Heart right ventricle (tissue), 16 donors: ENCODE data around the gene MFSD6. TPM values are rescaled to one million over a fixed set of nuclear protein-coding genes. Genes with fewer than 3 reads are reported as not detected.

Experiments
- ATAC-seq, 8 donors: fragments of 200-7000 bp; cut with Tn5 transposase; one replicate each; pipeline ENCODE4 v1.9.1; 2020; ENCODE audit warnings: mild to moderate bottlenecking in 8 of 8, moderate library complexity in 8 of 8, moderate number of reproducible peaks in 1 of 8
- DNase-seq, 2 donors: peaks; one replicate each; pipeline ENCODE4 v3.0.0-alpha.2; 2020
- H3K27ac ChIP-seq, 10 donors: fragments of 200-600 bp; sonication (generic) in 2 of 10; one replicate each; pipeline versions ENCODE4 v1.5.0 to v1.8.0; 2020 to 2022; ENCODE audit warnings: mild to moderate bottlenecking in 3 of 10
- H3K27me3 ChIP-seq, 7 donors: fragments of 200-600 bp; one replicate each; pipeline ENCODE4 v1.8.0; 2021 to 2022; ENCODE audit warnings: mild to moderate bottlenecking in 2 of 7
- H3K36me3 ChIP-seq, 9 donors: fragments of 200-600 bp; sonication (generic) in 1 of 9; one replicate each; pipeline versions ENCODE4 v1.5.0 to v1.8.0; 2020 to 2022; ENCODE audit warnings: mild to moderate bottlenecking in 2 of 9
- H3K4me1 ChIP-seq, 9 donors: fragments of 200-600 bp; sonication (generic) in 1 of 9; one replicate each; pipeline versions ENCODE4 v1.5.0 to v1.8.0; 2020 to 2022; ENCODE audit warnings: mild to moderate bottlenecking in 4 of 9
- H3K4me3 ChIP-seq, 10 donors: fragments of 200-600 bp; sonication (generic) in 2 of 10; one replicate each; pipeline versions ENCODE4 v1.5.0 to v1.8.0; 2020 to 2022; ENCODE audit warnings: mild to moderate bottlenecking in 7 of 10, moderate library complexity in 2 of 10
- H3K9me3 ChIP-seq, 11 donors: fragments of 200-600 bp in 10 of 11; sonication (generic) in 2 of 11; one replicate each; pipeline versions ENCODE4 v1.5.0 to v1.8.0; 2013 to 2022; ENCODE audit warnings: mild to moderate bottlenecking in 2 of 11, control low read depth in 1 of 11, moderate library complexity in 1 of 11
- CTCF ChIP-seq, 9 donors: fragments of 200-600 bp; sonication (generic) in 2 of 9; IDR thresholded peaks; one replicate each; pipeline versions ENCODE4 v1.5.0 to v1.8.0; 2021 to 2022; ENCODE audit warnings: antibody characterized with exemption in 9 of 9, mild to moderate bottlenecking in 5 of 9, moderate library complexity in 1 of 9
- WGBS, 2 donors: extraction: QIAGEN DNeasy Blood & Tissue Kit; methylation state at CpG; one replicate each; pipeline ENCODE4 v1.1.7; 2013; ENCODE audit warnings: inconsistent platforms in 1 of 2; 5-methylcytosine and 5-hydroxymethylcytosine counted together
- intact Hi-C, 10 donors: fragments of 100-400 bp; cut with DNase I; formaldehyde crosslinking; loops; one replicate each; pipeline versions ENCODE4 v1.11.1 to v1.14.2; 2022
- polyA plus RNA-seq, 2 donors: library from polyadenylated mRNA; stranded (reverse); fragments of 200-250 nt; gene quantifications; one replicate each; pipeline ENCODE4 v1.2.3, GENCODE V29; 2013
- total RNA-seq, 10 donors: library from RNA; stranded (reverse); fragmentation: NEBNext Ultra II Directional in 3 of 10; extraction: Animal tissue kit (Norgen Biotek cat#: 25700) in 3 of 10; gene quantifications; one replicate each; pipeline versions ENCODE4 v1.2.1 to v1.2.4, GENCODE V29; 2021 to 2023
- donor health status: Arrhythmogenic right ventricular cardiomyopathy.
- donor health status: ischemic (EF 13 %, LVEDD 7.1; RV severe dilation, severe dysfunction).
- donor health status: healthy with polysubstance abuse.
- donor health status: DM: no; HTN: yes; CAD: no.
- donor health status: DM: no; HTN: no; CAD: no.
- donor health status: ischemic (EF 25% LVEDD 6.9; RV normal size, moderate dysfunction).
- donor health status: ischemic (EF 25% LVEDD 5.7; RV mildly dilated, moderate dysfunction).
- donor health status: healthy.
- donor health status: DM: yes; HTN: yes; CAD: no.
- donor health status: Ischemic cardiomyopathy.
- donor health status: ischemic (EF 35%, LVEDD 5.7; RV mildly dilated, moderate dysfunction).
- donor health status: nonischemic (EF 11% LVEDD 7.7; RV severe dilation, severe dysfunction).
- donor health status: DM: yes; HTN: yes; CAD: no.
- donor health status: PGD.
- donor health status: ischemic (EF 29% LVEDD 5.4; RV normal size, mild dysfunction).
- donor health status: nonischemic (EF 23%, LVEDD 6.1; RV moderate dilation, normal function).

MFSD6 gene
- total and polyA plus RNA-seq, 12 donors = 9.7 to 26.7 (median 15.9) TPM

DNA sequence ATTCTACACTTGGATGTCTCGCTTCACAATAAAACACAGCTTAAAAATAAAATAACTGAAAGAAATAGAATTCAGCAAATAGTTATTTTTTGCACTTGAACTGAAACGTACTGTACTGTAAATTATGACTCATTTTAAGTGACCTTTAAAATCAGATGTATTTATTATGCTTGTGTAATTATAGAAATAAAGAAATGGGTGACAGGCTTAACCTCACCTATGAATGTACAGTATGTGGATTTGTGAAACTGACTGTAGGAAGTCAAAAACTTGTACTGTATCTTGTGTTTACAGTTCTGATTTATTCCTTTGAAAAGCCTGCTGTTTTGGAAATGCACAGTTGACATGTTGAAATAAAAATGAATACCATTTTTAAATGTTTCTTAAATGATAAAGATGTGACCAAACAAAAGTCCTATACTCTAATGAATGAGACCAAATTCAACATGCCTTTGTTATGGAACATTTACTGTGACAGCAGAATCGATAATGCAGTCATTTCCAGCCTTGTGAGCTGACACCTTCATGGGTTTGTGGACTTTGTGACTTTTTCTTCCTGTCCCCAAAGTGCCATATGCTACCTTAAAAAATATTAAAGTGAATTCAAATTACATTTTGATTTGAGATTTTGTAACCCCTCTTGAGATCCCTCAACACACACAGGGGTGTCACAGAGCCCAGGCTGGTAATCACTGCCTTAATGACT lies 93.7 kb downstream of the MFSD6 start:
- TF ChIP-seq CTCF (IDR thresholded peaks at IDR 0.05) = no peak
- DNase-seq (no peak), ATAC-seq (no peak)
- intact Hi-C loops = loop anchor here in 2 of 10 donors (5.0 to 10.0 kb wide), 2 partner anchors 95 to 117 kb away; partner anchors contain the start of gene MFSD6 (in 1 of the 2)
- Histone ChIP-seq H3K27ac (peak overlapping the region in 3 of 10 donors; percentile 17 to 23 (median 18)), H3K9me3 (no peaks in the 10 kb centered on the region), H3K4me1 (peaks cover 0 to 46% (median 0%) of the 10 kb centered on the region in 9 donors), H3K4me3 (no peak overlapping the region), H3K36me3 (peaks cover 0 to 88% (median 14%) of the 10 kb centered on the region in 9 donors), H3K27me3 (no peaks in the 10 kb centered on the region)
- WGBS, 2 donors = 88% methylated on average over 3 of the region's 3 CpGs

DNA sequence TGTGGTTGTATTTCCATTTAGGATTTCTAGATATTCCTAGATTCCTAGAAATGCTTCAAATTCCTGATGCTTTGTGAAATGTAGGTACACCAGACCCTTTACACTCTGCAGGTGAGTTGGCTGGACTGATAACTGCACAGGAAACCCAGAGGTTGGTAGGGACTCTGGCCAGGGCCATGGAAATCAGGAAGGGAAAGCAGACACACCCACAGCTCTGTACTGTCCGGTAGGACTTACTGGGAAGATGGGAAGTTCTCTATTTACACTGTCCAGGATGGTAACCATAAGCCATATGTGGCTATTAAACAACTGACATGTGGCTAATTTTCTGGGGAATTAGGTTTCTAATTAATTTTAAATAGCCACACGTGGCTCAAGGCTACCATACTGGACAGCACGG lies 94.9 kb downstream of the MFSD6 start:
- Histone ChIP-seq H3K4me1 (peaks cover 0 to 55% (median 0%) of the 10 kb centered on the region in 9 donors), H3K9me3 (no peaks in the 10 kb centered on the region), H3K27me3 (no peaks in the 10 kb centered on the region), H3K4me3 (no peak overlapping the region), H3K36me3 (peaks cover 0 to 78% (median 14%) of the 10 kb centered on the region in 9 donors), H3K27ac (peak overlapping the region in 1 of 10 donors; percentile 15)
- DNase-seq = no peak
- 66 to 69% methylated on average over 3 of the region's 3 CpGs for WGBS, 2 donors
- TF ChIP-seq CTCF (IDR thresholded peaks at IDR 0.05) = no peak
- ATAC-seq = peak in 3 of 8 donors; percentile 42 to 56 (median 50)
- intact Hi-C loops = loop anchor here in 2 of 10 donors (5.0 to 10.0 kb wide), 2 partner anchors 96 to 118 kb away; partner anchors contain the start of gene MFSD6 (in 1 of the 2)

GRCh38 chr2:190504912-190505311 lies 96.8 kb downstream of the MFSD6 start:
- H3K36me3 ChIP-seq = peaks cover 0 to 72% (median 14%) of the 10 kb centered on the region in 9 donors
- H3K27ac ChIP-seq = no peak overlapping the region
- H3K4me1 ChIP-seq = peaks cover 0 to 55% (median 0%) of the 10 kb centered on the region in 9 donors
- DNase-seq = no peak
- TF ChIP-seq CTCF (IDR thresholded peaks at IDR 0.05) = no peak
- ATAC-seq = no peak
- intact Hi-C loops = loop anchor here in 3 of 10 donors (5.0 to 10.0 kb wide), 3 partner anchors 98 to 123 kb away; partner anchors contain the start of gene MFSD6 (in 1 of the 3)
- H3K9me3 ChIP-seq = no peaks in the 10 kb centered on the region
- H3K27me3 ChIP-seq = no peaks in the 10 kb centered on the region
- WGBS, 2 donors = 97 to 99% methylated on average over 3 of the region's 3 CpGs
- H3K4me3 ChIP-seq = no peak overlapping the region

GRCh38 chr2:190505696-190506095 lies 97.5 kb downstream of the MFSD6 start:
- intact Hi-C loops = loop anchor here in 2 of 10 donors (5.0 to 10.0 kb wide), 2 partner anchors 121 to 123 kb away; no protein-coding TSS in a partner anchor
- H3K27ac ChIP-seq = no peak overlapping the region
- ATAC-seq (no peak), DNase-seq (no peak)
- peaks cover 0 to 72% (median 14%) of the 10 kb centered on the region in 9 donors for H3K36me3 ChIP-seq
- H3K27me3 ChIP-seq = no peaks in the 10 kb centered on the region
- H3K4me3 ChIP-seq = no peak overlapping the region
- no peak for TF ChIP-seq CTCF (IDR thresholded peaks at IDR 0.05)
- no peaks in the 10 kb centered on the region for H3K9me3 ChIP-seq
- 95 to 100% methylated on average over 1 of the region's 1 CpG for WGBS, 2 donors
- peaks cover 0 to 47% (median 0%) of the 10 kb centered on the region in 9 donors for H3K4me1 ChIP-seq
